ENCODE measurements around the gene ATP8B4.

- no peak for TF ChIP-seq RAD21 (IDR thresholded peaks at IDR 0.05; ENCODE audit: low read depth)
- TF ChIP-seq TAF1 (IDR thresholded peaks at IDR 0.05; ENCODE audit: low read depth) = no peak
- TF ChIP-seq CEBPB (IDR thresholded peaks at IDR 0.05) = no peak
- no peak for TF ChIP-seq EP300 (IDR thresholded peaks at IDR 0.05; ENCODE audit: borderline replicate concordance)
- TF ChIP-seq MAX (IDR thresholded peaks at IDR 0.05) = no peak
- no peak for TF ChIP-seq ZBTB7A (IDR thresholded peaks at IDR 0.05; ENCODE audit: low read depth)
- TF ChIP-seq REST (IDR thresholded peaks at IDR 0.05; ENCODE audit: low read depth) = no peak
- TF ChIP-seq YY1 (IDR thresholded peaks at IDR 0.05; ENCODE audit: low read depth) = no peak
- TF ChIP-seq TCF12 (IDR thresholded peaks at IDR 0.05; ENCODE audit: low read depth) = no peak
- no peak for TF ChIP-seq FOXM1 (IDR thresholded peaks at IDR 0.05; ENCODE audit: borderline replicate concordance, low read depth)
- TF ChIP-seq TEAD4 (IDR thresholded peaks at IDR 0.05) = no peak
- no peak for TF ChIP-seq USF1 (IDR thresholded peaks at IDR 0.05)
These were observed 241.7 kb downstream of the ATP8B4 start for GRCh38 chr15:49877117-49877872.

Measured in Ishikawa (cell line).